HepG2 (cell line): ENCODE measurements around the gene ELP4. TPM values are rescaled to one million over a fixed set of nuclear protein-coding genes. Genes with fewer than 3 reads are reported as not detected.

ENCODE experiments used
- ATAC-seq: fragments of 200-7000 bp; cut with Tn5 transposase; 3 replicates; pipeline ENCODE4 v1.9.1; 2020; ENCODE audit warnings: mild to moderate bottlenecking, moderate library complexity
- BruUV-seq: library from RNA; stranded (reverse); fragments of 400-500 nt; replicated peaks from 2 replicates; lab custom pipeline; 2021; lab: Mats Ljungman, UMichigan
- CTCF ChIA-PET: fragments of 300-600 bp; formaldehyde crosslinking; extraction: SDS; loops from one replicate; lab custom pipeline; 2021; ENCODE audit warnings: low total read pairs, inconsistent platforms, low intra/inter-chr PET ratio; lab: Yijun Ruan, JAX
- POLR2A ChIA-PET: fragments of 350-600 bp; sonication (Branson Sonifier 250); formaldehyde crosslinking; loops from one replicate; lab custom pipeline; 2020; ENCODE audit warnings: antibody characterized with exemption, inconsistent platforms; lab: Yijun Ruan, JAX
- DNase-seq: peaks from one replicate; pipeline ENCODE4 v3.0.0-alpha.2; 2015; ENCODE audit warnings: low spot score
- FAIRE-seq: peaks from 3 replicates; lab custom pipeline; 2011; peaks lifted over from hg19 to GRCh38; lab: Jason Lieb, UNC
- H2AFZ ChIP-seq: one replicate; pipeline ENCODE4 v1.6.1; 2011; ENCODE audit warnings: low read length, inconsistent platforms
- H3K27ac ChIP-seq: fragments of 300-600 bp; 3 replicates; pipeline ENCODE4 v1.8.0; 2011; ENCODE audit warnings: mixed run types, mild to moderate bottlenecking, mixed read lengths, low read length, inconsistent platforms; ENCODE audit not compliant: insufficient read depth; ENCODE audit errors: extremely low read length
- H3K27me3 ChIP-seq, 2 experiments: fragments of 200-600 bp in 1 of 2; 2 replicates in 1 of 2; 3 replicates in 1 of 2; pipeline versions ENCODE4 v1.6.0 to v1.8.0; 2011; ENCODE audit warnings: low read length in 2 of 2, mild to moderate bottlenecking in 2 of 2, moderate library complexity in 2 of 2, inconsistent platforms in 1 of 2; ENCODE audit not compliant: insufficient read depth in 2 of 2, control insufficient read depth in 1 of 2
- H3K36me3 ChIP-seq, 2 experiments: fragments of 200-600 bp in 1 of 2; replicated peaks in 1 of 2; 2 replicates in 1 of 2; 3 replicates in 1 of 2; pipeline versions ENCODE4 v1.5.1 to v1.8.0; 2011; ENCODE audit warnings: low read length in 2 of 2, inconsistent platforms in 1 of 2; ENCODE audit not compliant: insufficient read depth in 2 of 2, control insufficient read depth in 1 of 2
- H3K4me1 ChIP-seq: 2 replicates; pipeline ENCODE4 v1.5.1; 2012; ENCODE audit warnings: low read length, inconsistent platforms; ENCODE audit not compliant: insufficient read depth
- H3K4me2 ChIP-seq: 2 replicates; pipeline ENCODE4 v1.6.0; 2011; ENCODE audit warnings: low read depth, low read length, inconsistent platforms
- H3K4me3 ChIP-seq, 3 experiments: fragments of 200-600 bp in 1 of 3; sonication (generic), shearing (Covaris generic) in 1 of 3; replicated peaks in 1 of 3; 2 replicates each; pipeline ENCODE4 v1.5.1; 2011 to 2016; ENCODE audit warnings: low read length in 3 of 3, inconsistent platforms in 2 of 3, low read depth in 2 of 3, mild to moderate bottlenecking in 2 of 3, control low read depth in 1 of 3, mixed read lengths in 1 of 3; ENCODE audit not compliant: insufficient read depth in 1 of 3
- H3K79me2 ChIP-seq: one replicate; pipeline ENCODE4 v1.6.1; 2011; ENCODE audit warnings: low read length, inconsistent platforms; ENCODE audit not compliant: insufficient read depth
- H3K9ac ChIP-seq: 2 replicates; pipeline ENCODE4 v1.6.0; 2011; ENCODE audit warnings: mild to moderate bottlenecking, low read depth, low read length, inconsistent platforms; ENCODE audit not compliant: insufficient read depth
- H3K9me3 ChIP-seq: 2 replicates; pipeline ENCODE4 v1.5.1; 2012; ENCODE audit warnings: mild to moderate bottlenecking, low read length
- H4K20me1 ChIP-seq: 2 replicates; pipeline ENCODE4 v1.6.0; 2011; ENCODE audit warnings: inconsistent platforms, mild to moderate bottlenecking, low read length, moderate library complexity; ENCODE audit not compliant: insufficient read depth
- ADNP ChIP-seq: sonication (generic); formaldehyde crosslinking; IDR thresholded peaks from 2 replicates; pipeline ENCODE4 v1.4.0; 2020; ENCODE audit warnings: missing genetic modification reagents
- CHD4 ChIP-seq: fragments of 200-600 bp; sonication (generic); IDR thresholded peaks from 2 replicates; pipeline ENCODE4 v1.7.0; 2017; ENCODE audit warnings: mild to moderate bottlenecking, low read length, borderline replicate concordance
- GATAD2A ChIP-seq: IDR thresholded peaks from 2 replicates; pipeline ENCODE4 v1.6.1; 2016
- RFXANK ChIP-seq: IDR thresholded peaks from 2 replicates; pipeline ENCODE4 v1.6.1; 2016
- ZBTB7B ChIP-seq: sonication (generic); formaldehyde crosslinking; IDR thresholded peaks from 2 replicates; pipeline ENCODE4 v1.4.0; 2020; ENCODE audit warnings: missing genetic modification reagents
- ZNF138 ChIP-seq: sonication (generic); formaldehyde crosslinking; IDR thresholded peaks from 2 replicates; pipeline ENCODE4 v1.5.0; 2020; ENCODE audit warnings: mild to moderate bottlenecking, low read depth, missing genetic modification reagents
- ZNF431 ChIP-seq: sonication (generic); formaldehyde crosslinking; IDR thresholded peaks from 2 replicates; pipeline ENCODE4 v1.9.0; 2022; ENCODE audit warnings: missing genetic modification reagents, low read depth, mild to moderate bottlenecking, borderline replicate concordance
- ZSCAN22 ChIP-seq: sonication (generic); formaldehyde crosslinking; IDR thresholded peaks from 2 replicates; pipeline ENCODE4 v1.4.0; 2020; ENCODE audit warnings: mild to moderate bottlenecking, missing genetic modification reagents
- WGBS: methylation state at CpG from one replicate; pipeline ENCODE4 v1.1.6; 2017; ENCODE audit warnings: low lambda C conversion rate; 5-methylcytosine and 5-hydroxymethylcytosine counted together
- in situ Hi-C: cut with HindIII; loops from 2 replicates; pipeline ENCODE4 v1.10.0; 2017; ENCODE audit warnings: low pct_unique_long_range_greater_than_20kb; ENCODE audit not compliant: extremely low pct_ligation_motif_present
- intact Hi-C: fragments of 100-400 bp; cut with micrococcal nuclease; formaldehyde crosslinking; loops from one replicate; pipeline ENCODE4 v1.10.0; 2022; ENCODE audit not compliant: unreplicated experiment
- polyA plus RNA-seq, 8 experiments: library from polyadenylated mRNA; depleted of rRNA in 3 of 8; stranded (reverse) in 7 of 8; unstranded in 1 of 8; fragments of >200 nt; fragmentation: Illumina TruSeq in 4 of 8; extraction: Trizol in 4 of 8; gene quantifications; 2 replicates each; pipeline versions ENCODE4 v1.2.1 to v1.2.3, GENCODE V29; 2011 to 2016; ENCODE audit warnings: low read depth in 4 of 8, missing spikeins in 1 of 8, mixed read lengths in 1 of 8; ENCODE audit not compliant: insufficient read depth in 1 of 8
- total RNA-seq, 5 experiments: library from RNA; depleted of rRNA; stranded (reverse); fragments of >200 nt; fragmentation: Illumina TruSeq; extraction: Trizol; gene quantifications; 2 replicates each; pipeline ENCODE4 v1.2.3, GENCODE V29; 2016; ENCODE audit warnings: low read depth in 1 of 5
- TF ChIP-seq, protein P1 (sequence below): sonication (generic); formaldehyde crosslinking; conservative IDR thresholded peaks from 2 replicates; pipeline ENCODE4 v1.4.0; 2020; ENCODE audit warnings: missing genetic modification reagents
- TF ChIP-seq, protein P2 (sequence below): sonication (generic); formaldehyde crosslinking; IDR thresholded peaks from 2 replicates; pipeline ENCODE4 v1.4.0; 2020; ENCODE audit warnings: missing genetic modification reagents

ELP4 gene
- total and polyA plus RNA-seq, 2 of the 13 experiments (the other 11 are each of a cell fraction or from before 2014, with no cell fraction given) = 12.8 to 19.1 TPM

DNA sequence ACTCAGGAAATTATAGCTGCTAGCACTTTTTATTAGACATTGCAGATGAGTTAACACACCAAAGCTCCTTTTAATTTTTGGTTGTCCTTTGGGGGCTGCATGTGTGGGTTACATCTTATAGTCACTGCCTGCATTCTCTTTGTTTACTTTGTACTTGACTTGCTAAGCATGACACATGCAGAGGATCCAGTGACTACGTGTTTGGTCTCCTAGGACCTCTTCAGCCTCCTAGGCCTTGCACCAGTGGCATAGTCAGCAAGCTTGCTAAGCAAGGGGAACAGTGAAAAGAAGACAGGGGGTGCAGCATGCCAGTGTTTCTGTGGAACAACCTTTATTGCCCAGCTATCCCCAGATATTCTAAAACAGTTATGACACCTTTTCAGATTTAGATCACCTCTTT lies 193.4 kb downstream of the ELP4 start:
- no TSS peak for BruUV-seq
- 48% methylated on average over 1 of the region's 1 CpG for WGBS
- Histone ChIP-seq H3K27ac (no peak overlapping the region), H3K4me3 (no peak overlapping the region), H3K4me1 (no peaks in the 10 kb centered on the region), H3K79me2 (no peaks in the 10 kb centered on the region), H4K20me1 (no peaks in the 10 kb centered on the region), H3K9ac (no peak overlapping the region), H3K36me3 (no peaks in the 10 kb centered on the region), H3K9me3 (no peaks in the 10 kb centered on the region), H2AFZ (no peak overlapping the region), H3K4me2 (no peak overlapping the region), H3K27me3 (no peaks in the 10 kb centered on the region)
- in situ Hi-C loops (no loop called here), intact Hi-C loops (no loop called here)
- TF ChIP-seq ZSCAN22 (CRISPR knock-in tag) = no peak
- TF ChIP-seq GATAD2A = no peak
- TF ChIP-seq ZBTB7B (CRISPR knock-in tag) = no peak
- no peak for TF ChIP-seq ZNF431 (CRISPR knock-in tag)
- TF ChIP-seq ADNP = no peak
- no peak for TF ChIP-seq ZNF138 (CRISPR knock-in tag)
- TF ChIP-seq, protein P1, sequence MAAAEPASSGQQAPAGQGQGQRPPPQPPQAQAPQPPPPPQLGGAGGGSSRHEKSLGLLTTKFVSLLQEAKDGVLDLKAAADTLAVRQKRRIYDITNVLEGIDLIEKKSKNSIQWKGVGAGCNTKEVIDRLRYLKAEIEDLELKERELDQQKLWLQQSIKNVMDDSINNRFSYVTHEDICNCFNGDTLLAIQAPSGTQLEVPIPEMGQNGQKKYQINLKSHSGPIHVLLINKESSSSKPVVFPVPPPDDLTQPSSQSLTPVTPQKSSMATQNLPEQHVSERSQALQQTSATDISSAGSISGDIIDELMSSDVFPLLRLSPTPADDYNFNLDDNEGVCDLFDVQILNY (CRISPR knock-in tag) = no peak
- TF ChIP-seq, protein P2, sequence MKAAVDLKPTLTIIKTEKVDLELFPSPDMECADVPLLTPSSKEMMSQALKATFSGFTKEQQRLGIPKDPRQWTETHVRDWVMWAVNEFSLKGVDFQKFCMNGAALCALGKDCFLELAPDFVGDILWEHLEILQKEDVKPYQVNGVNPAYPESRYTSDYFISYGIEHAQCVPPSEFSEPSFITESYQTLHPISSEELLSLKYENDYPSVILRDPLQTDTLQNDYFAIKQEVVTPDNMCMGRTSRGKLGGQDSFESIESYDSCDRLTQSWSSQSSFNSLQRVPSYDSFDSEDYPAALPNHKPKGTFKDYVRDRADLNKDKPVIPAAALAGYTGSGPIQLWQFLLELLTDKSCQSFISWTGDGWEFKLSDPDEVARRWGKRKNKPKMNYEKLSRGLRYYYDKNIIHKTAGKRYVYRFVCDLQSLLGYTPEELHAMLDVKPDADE (CRISPR knock-in tag) = no peak
- no peak for TF ChIP-seq CHD4
- TF ChIP-seq RFXANK = no peak
- CTCF ChIA-PET = no interaction called here
- no peak; the same call in 2 of the 3 replicates for ATAC-seq
- peak; percentile 16 for DNase-seq
- POLR2A ChIA-PET = no interaction called here
- FAIRE-seq = no peak
